Choroid plexus epithelial cell (primary cell): ENCODE results near the gene C2orf76.

Source experiments
- DNase-seq: peaks from one replicate; pipeline ENCODE4 v3.0.0-alpha.2; 2010; ENCODE audit warnings: low read depth
- H3K4me3 ChIP-seq: 2 replicates; pipeline ENCODE4 v1.5.1; 2011; ENCODE audit warnings: low read depth, mild to moderate bottlenecking, control low read depth, low read length, moderate library complexity
- TF ChIP-seq, protein P1 (sequence below): conservative IDR thresholded peaks from 2 replicates; pipeline ENCODE4 v1.5.1; 2011; ENCODE audit warnings: low read depth, mild to moderate bottlenecking, control low read depth, inconsistent platforms, low read length, moderate library complexity

C2orf76 gene

DNA sequence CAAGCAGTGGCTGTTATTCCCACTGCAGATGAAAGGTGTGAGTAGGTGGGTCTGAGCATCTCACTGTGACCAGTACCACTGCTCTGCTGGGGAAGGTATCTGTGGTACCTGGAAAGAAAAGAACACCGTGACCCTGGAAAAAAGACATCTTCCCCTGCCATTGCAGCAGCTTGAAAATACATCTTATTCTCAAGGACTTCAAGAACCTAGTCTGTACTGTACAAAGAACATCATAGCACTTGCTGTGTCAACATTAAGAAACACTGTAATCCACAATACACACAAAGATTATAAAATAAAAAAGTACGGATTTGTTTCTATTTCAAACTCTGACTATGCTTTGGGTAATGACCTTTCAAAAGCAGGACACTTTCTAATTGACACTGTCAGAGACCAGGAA is 28.9 kb downstream of the C2orf76 start:
- H3K4me3 ChIP-seq, result no peak overlapping the region
- TF ChIP-seq, protein P1, sequence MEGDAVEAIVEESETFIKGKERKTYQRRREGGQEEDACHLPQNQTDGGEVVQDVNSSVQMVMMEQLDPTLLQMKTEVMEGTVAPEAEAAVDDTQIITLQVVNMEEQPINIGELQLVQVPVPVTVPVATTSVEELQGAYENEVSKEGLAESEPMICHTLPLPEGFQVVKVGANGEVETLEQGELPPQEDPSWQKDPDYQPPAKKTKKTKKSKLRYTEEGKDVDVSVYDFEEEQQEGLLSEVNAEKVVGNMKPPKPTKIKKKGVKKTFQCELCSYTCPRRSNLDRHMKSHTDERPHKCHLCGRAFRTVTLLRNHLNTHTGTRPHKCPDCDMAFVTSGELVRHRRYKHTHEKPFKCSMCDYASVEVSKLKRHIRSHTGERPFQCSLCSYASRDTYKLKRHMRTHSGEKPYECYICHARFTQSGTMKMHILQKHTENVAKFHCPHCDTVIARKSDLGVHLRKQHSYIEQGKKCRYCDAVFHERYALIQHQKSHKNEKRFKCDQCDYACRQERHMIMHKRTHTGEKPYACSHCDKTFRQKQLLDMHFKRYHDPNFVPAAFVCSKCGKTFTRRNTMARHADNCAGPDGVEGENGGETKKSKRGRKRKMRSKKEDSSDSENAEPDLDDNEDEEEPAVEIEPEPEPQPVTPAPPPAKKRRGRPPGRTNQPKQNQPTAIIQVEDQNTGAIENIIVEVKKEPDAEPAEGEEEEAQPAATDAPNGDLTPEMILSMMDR, result no peak
- no peak for DNase-seq

GRCh38 chr2:119333833-119334232 is 32.8 kb downstream of the C2orf76 start:
- TF ChIP-seq, protein P1, result no peak
- DNase-seq, result no peak
- no peak overlapping the region for H3K4me3 ChIP-seq

DNA sequence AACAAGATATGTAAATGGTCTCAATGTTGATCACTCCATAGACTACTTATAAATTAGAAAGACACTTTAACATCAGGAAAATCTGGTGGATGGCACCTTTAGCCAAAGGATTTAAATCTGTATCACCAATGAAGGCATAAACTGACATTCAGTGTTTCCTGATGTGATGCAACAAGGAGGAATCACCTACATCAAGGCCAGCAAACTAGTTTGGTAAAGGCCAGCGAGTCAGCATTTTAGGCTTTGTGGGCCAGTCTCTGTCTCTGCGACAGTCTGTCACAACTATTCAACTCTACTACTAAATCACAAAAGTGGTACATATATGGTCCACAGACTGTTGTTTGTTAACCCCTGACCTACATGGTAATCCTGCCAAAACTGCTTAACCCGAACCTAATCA is 33.3 kb downstream of the C2orf76 start:
- TF ChIP-seq, protein P1, result no peak
- no peak for DNase-seq
- H3K4me3 ChIP-seq, result no peak overlapping the region

DNA sequence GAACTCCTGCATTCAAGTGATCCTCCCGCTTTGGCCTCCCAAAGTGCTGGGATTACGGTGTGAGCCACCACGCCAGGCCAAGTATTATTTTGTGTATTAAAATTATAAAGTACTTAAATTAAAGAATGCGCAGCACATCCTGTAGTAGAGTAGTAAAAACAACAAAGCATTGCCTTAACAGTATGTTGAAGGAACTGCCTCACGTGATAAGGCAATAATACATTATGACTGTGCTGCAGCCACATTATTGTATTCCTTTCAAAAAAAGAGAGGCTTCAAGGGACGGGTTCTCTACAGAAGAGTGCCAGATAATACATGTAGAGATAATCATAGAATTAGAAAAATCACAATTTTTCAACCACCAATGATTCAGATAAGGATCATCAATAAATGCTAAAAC is 33.7 kb downstream of the C2orf76 start:
- H3K4me3 ChIP-seq, result no peak overlapping the region
- TF ChIP-seq, protein P1, result no peak
- no peak for DNase-seq

DNA sequence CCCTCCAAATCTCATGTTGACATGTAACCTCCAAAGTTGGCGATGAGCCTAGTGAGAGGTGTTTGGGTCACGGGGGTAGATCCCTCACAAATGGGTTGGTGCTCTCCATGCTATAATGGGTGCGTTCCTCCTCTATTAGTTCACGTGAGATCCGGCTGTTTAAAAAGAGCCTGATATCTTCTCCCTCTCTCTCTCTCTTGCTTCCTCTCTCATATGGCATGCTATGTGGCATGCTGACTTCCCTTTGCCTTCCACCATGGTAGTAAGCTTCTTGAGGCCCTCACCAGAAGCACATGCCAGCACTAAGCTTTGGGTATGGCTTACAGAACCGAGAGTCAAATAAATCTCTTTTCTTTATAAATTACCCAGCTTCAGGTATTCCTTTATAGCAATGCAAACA is 39.2 kb downstream of the C2orf76 start:
- TF ChIP-seq, protein P1, result no peak
- no peak for DNase-seq
- no peak overlapping the region for H3K4me3 ChIP-seq

DNA sequence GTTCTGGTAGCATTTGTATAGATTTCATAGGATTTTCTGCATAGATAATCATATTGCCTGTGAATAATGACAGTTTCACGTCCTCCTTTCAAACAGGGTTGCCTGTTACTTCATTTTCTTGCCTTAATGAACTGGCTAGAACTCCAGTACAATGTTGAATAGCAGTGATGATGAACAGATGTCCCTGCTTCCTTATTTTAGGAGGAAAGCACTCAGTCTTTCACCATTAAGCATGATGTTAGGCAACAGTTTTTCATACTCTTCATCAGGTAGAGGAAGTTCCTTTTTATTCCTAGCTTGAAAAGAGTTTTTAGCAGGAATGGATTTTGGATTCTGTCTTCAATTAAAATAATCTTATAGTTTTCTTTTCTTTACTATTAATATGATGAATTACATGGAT is 39.7 kb downstream of the C2orf76 start:
- TF ChIP-seq, protein P1, result no peak
- H3K4me3 ChIP-seq, result no peak overlapping the region
- no peak for DNase-seq

DNA sequence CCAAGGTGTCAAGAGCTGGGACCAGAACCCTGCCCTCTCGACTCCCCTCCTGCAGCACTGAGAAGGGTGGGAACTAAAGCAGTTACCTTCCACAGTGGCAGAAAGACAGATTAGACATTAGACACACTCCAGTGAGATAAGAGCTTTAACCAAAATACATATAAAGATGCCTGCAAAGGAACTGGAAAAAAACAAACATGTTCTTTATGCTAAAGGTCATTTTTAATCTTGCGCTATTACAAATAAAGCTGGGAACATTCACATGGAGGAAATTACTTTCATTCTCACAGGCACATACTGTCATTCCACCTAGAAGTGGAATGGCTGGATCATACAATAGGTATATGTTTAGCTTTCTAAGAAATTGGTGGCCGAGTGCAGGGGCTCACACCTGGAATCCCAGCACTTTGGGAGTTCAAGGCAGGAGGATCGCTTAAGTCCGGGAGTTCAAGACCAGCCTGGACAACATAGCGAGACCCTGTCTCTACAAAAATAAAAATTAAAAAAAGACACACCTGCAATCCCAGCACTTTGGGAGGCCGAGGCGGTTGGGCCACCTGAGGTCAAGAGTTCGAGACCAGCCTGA is 41.9 kb downstream of the C2orf76 start:
- TF ChIP-seq, protein P1, result no peak
- no peak overlapping the region for H3K4me3 ChIP-seq
- DNase-seq, result no peak
